SJSA1 (cell line): Measurements from ENCODE around the gene COL4A4. TPM values are rescaled to one million over a fixed set of nuclear protein-coding genes. Genes with fewer than 3 reads are reported as not detected.

Source experiments
- DNase-seq, 2 experiments: peaks; one replicate each; pipeline ENCODE4 v3.0.0-alpha.2; 2015 to 2020; ENCODE audit warnings: low spot score in 2 of 2, low read depth in 1 of 2
- H3K27ac ChIP-seq: fragments of 250-450 bp; sonication (Bioruptor Pico); 2 replicates; pipeline ENCODE4 v1.5.1; 2020; ENCODE audit warnings: mild to moderate bottlenecking, moderate library complexity
- H3K27me3 ChIP-seq: fragments of 250-450 bp; sonication (Bioruptor Pico); replicated peaks from 2 replicates; pipeline ENCODE4 v1.5.1; 2020; ENCODE audit warnings: mild to moderate bottlenecking, moderate library complexity
- H3K36me3 ChIP-seq: fragments of 250-450 bp; sonication (Bioruptor Pico); 2 replicates; pipeline ENCODE4 v1.5.1; 2020; ENCODE audit warnings: mild to moderate bottlenecking
- H3K4me1 ChIP-seq: fragments of 250-450 bp; sonication (Bioruptor Pico); replicated peaks from 2 replicates; pipeline ENCODE4 v1.6.1; 2021; ENCODE audit warnings: mild to moderate bottlenecking
- H3K4me3 ChIP-seq: fragments of 250-450 bp; sonication (Bioruptor Pico); 2 replicates; pipeline ENCODE4 v1.5.1; 2020; ENCODE audit warnings: mild to moderate bottlenecking
- H3K9me3 ChIP-seq: fragments of 250-450 bp; sonication (Bioruptor Pico); replicated peaks from 2 replicates; pipeline ENCODE4 v1.5.1; 2020; ENCODE audit warnings: mild to moderate bottlenecking
- total RNA-seq: library from RNA; depleted of rRNA; stranded (reverse); fragments of >200 nt; shearing (Covaris generic); gene quantifications from 2 replicates; pipeline ENCODE4 v1.2.3, GENCODE V29; 2014

Gene COL4A4
- total RNA-seq, 1 experiment from 2014 or later = not detected

DNA sequence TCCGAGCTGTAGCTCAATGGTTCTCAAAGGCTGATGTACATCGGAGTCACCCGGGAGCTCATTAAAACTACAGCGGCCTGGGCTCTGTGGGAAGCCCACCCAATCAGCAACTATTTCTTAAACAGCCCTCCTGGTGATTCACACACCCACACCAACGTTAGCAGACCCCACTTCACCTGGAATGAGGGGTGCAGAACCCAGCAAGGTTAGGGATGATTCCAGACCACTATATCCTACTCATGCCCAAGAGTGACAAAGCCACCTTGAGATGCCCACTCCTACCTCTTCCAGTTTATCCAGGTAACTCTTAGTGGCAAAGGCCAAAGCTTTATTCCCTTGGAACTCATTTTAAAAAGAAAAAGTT, 178.4 kb downstream of the COL4A4 start:
- Histone ChIP-seq H3K27ac (no peak overlapping the region), H3K4me1 (peaks cover 3% of the 10 kb centered on the region; the same call in 1 of the 2 replicates), H3K9me3 (no peaks in the 10 kb centered on the region), H3K36me3 (no peaks in the 10 kb centered on the region), H3K27me3 (no peaks in the 10 kb centered on the region), H3K4me3 (no peak overlapping the region)
- DNase-seq = no peak

DNA sequence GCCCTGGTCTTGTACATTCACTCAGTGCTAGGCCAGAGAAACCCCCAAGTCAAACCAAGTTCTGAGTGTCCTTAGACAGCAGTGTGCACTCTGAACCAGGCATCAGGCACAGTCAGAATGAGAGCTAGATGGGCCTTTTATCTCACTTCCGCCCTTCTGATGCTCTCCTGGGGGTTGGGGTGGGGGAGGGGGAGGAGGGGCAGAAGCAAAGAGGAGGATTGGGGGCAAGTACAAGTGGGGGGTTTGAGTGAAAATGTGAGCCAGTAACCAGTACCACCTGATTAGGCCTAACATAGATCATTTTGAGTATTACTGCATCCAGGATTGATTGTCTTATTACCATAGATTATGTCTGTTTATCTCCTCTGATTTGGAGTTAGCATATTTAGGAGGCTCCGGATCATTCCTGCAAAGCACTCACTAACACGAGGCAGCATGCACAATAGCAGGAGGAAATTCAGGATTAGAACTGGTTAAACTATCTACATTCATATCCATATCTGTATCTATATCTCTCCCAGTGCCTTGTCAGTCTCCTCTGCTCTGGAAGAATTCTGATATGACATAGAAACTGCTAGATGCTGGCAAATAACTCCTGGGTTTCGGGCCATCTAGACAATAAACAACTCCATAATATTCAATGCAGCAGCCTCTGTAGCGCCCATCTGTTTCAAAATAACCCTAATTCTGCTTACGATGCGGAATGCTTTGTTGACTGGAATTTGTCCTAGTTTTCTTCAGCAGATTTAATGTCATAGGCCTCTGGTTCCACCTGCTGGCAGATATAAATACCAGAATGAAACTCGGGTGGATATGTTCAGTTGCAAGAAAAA, 179.0 kb downstream of the COL4A4 start:
- H3K27me3 ChIP-seq = no peaks in the 10 kb centered on the region
- H3K9me3 ChIP-seq = no peaks in the 10 kb centered on the region
- H3K27ac ChIP-seq = no peak overlapping the region
- H3K4me3 ChIP-seq = no peak overlapping the region
- peaks cover 3% of the 10 kb centered on the region; the same call in 1 of the 2 replicates for H3K4me1 ChIP-seq
- H3K36me3 ChIP-seq = no peaks in the 10 kb centered on the region
- DNase-seq = peak in 1 of 2 experiments; percentile 67

DNA sequence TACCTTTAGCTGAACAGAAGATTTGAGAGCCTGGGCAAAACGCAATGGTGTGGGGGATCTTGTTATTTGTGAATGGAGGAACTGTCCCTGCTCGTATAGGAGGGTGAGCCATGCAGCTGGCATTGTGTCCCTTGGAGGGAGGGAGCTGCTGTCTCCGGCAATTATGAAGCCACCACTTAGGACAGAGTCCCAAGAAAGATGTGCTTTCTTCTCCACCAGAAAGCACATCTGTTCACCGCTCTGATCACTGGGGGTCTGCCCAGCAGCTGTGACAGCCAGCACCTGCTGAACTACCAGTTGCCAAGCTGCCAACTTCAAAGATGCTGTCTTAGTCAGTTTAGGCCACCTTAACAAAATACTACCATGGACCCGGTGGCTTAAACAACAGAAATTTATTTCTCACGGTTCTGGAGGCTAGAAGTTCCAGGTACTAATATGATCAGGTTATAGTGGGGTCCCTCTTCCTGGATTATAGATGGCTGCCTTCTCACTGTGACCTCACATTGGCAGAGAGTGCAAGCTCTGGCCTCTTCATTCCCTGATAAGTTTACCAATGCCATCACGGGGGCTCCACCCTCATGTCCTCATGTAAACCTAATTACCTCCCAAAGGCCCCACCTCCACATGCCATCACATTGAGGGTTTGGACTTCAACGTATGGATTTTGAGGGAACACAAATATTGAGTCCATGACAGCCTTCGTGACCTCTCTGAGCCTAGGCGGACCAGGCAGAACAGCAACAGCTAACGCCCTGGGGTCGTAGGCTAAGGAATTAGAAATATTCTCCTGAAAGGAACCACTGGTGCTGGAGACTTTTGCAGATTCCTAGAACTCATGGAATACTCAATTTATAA, 179.9 kb downstream of the COL4A4 start:
- Histone ChIP-seq H3K9me3 (no peaks in the 10 kb centered on the region), H3K36me3 (no peaks in the 10 kb centered on the region), H3K27me3 (no peaks in the 10 kb centered on the region), H3K4me3 (no peak overlapping the region), H3K4me1 (peaks cover 3% of the 10 kb centered on the region; the same call in 1 of the 2 replicates), H3K27ac (no peak overlapping the region)
- DNase-seq = no peak

DNA sequence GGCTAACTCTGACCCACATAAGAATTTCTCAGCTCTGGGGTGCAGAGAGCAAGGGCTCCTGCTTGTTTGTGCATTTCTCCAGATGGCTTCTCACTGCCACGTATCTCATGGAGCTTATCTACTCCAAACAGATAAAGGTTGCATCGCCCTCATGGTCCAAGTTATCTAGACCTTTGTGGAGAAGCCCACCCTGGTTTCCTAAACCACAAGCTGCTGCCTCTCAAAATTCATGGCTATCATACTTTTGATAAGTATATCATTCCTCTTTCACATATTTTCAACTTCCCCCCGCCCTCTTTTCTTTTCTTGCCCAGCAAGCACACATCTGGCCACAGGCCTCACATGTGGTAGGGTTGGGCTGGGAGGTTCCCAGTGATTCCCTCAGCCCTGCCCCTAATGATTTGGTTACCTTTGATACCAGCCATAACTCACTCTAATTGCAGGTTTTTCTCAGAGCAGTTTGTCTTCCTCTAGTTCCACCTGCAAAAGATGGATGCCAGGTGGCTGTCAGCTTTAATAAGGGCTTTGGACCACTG, 182.1 kb downstream of the COL4A4 start:
- H3K9me3 ChIP-seq = no peaks in the 10 kb centered on the region
- no peaks in the 10 kb centered on the region for H3K36me3 ChIP-seq
- no peak for DNase-seq
- H3K27ac ChIP-seq = no peak overlapping the region
- no peaks in the 10 kb centered on the region for H3K27me3 ChIP-seq
- no peak overlapping the region for H3K4me3 ChIP-seq
- peaks cover 19% of the 10 kb centered on the region for H3K4me1 ChIP-seq

DNA sequence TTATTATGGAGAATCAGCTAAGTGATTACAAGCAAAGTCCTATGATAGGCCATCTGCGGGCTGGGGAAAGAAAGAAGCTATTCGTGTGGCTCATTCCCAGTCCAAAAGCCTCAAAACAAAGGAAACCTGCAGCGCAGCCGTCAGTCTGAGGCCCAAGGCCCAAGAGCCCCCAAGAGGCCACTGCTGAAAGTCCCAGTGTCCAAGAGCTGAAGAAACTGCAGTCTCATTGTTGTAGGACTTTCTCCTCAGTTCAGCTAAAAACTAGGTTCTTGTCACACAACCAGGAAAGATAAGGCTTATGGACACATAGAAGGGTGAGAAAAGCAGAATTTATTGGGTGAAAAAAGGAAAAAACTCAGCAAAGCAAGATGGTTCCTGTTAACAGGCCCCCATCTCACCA, 185.0 kb downstream of the COL4A4 start:
- Histone ChIP-seq H3K4me3 (no peak overlapping the region), H3K27me3 (no peaks in the 10 kb centered on the region), H3K36me3 (no peaks in the 10 kb centered on the region), H3K4me1 (peaks cover 16% of the 10 kb centered on the region), H3K9me3 (no peaks in the 10 kb centered on the region), H3K27ac (no peak overlapping the region)
- no peak for DNase-seq

DNA sequence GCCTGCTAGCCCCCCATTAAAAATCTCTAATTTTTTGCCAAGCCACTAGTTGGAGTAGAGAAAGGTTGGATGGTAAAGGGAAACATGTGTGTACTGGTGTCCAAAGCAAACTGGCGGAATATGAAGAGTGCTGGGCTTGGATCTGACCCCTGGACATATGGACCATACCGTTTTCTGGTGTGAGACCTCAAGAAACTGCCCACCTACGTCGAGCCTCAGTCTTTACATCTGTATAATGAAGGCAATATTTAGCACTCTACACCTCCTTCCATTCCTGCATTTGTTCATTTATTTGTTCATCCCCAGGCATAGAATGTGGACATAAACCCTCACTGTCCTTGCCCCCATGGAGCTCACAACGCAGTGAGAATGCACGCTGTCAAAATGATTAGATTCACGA, 185.7 kb downstream of the COL4A4 start:
- H3K4me3 ChIP-seq = no peak overlapping the region
- H3K27ac ChIP-seq = no peak overlapping the region
- no peaks in the 10 kb centered on the region for H3K27me3 ChIP-seq
- H3K36me3 ChIP-seq = no peaks in the 10 kb centered on the region
- H3K4me1 ChIP-seq = peaks cover 16% of the 10 kb centered on the region
- DNase-seq = no peak
- no peaks in the 10 kb centered on the region for H3K9me3 ChIP-seq

DNA sequence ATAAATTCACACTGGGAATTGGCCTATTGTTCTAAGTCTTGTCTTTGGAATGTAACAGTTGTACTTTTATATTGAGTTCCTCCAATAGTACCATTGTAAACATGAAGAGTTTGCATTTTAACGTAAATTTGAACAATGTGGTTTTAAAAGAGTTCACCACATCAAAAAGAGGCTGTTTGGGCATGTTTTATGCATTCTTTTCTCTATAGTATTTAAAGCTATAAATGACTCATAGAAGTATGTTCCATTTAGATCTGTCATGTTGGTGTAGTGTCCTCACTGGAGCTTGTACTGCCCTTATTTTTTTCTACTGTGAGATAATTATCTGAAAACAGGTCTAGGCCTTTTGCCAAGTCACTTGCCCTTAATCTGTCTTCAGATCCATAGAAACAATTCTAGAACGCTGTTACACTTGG, 186.2 kb downstream of the COL4A4 start:
- no peaks in the 10 kb centered on the region for H3K36me3 ChIP-seq
- DNase-seq = peak in 1 of 2 experiments; percentile 82
- no peaks in the 10 kb centered on the region for H3K9me3 ChIP-seq
- H3K27ac ChIP-seq = peak overlapping the region; percentile 12; the same call in 1 of the 2 replicates
- H3K4me3 ChIP-seq = no peak overlapping the region
- H3K27me3 ChIP-seq = no peaks in the 10 kb centered on the region
- peaks cover 16% of the 10 kb centered on the region for H3K4me1 ChIP-seq

DNA sequence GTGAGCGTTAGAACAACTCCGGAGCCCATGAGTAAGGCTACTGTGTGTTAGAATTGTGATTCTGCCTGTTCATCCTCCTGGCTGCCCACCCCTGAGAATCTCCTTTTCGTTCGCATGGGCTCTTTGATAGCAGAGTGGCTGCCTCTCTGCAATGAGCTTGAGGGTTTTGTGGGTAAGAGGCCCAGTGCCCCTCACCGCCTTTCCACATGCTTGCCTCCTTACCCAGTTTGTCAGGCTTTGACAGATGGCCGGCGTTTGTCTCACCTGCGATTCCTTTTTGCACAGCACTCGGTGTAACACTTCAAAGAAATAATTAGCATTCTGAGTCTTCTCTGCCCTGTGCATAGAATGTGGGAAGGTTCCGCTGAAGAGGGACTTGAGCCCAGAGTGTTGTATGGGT, 190.2 kb downstream of the COL4A4 start:
- no peak overlapping the region for H3K27ac ChIP-seq
- no peaks in the 10 kb centered on the region for H3K9me3 ChIP-seq
- peaks cover 16% of the 10 kb centered on the region for H3K4me1 ChIP-seq
- DNase-seq = no peak
- H3K36me3 ChIP-seq = no peaks in the 10 kb centered on the region
- H3K27me3 ChIP-seq = no peaks in the 10 kb centered on the region; the same call in 1 of the 2 replicates
- no peak overlapping the region for H3K4me3 ChIP-seq

DNA sequence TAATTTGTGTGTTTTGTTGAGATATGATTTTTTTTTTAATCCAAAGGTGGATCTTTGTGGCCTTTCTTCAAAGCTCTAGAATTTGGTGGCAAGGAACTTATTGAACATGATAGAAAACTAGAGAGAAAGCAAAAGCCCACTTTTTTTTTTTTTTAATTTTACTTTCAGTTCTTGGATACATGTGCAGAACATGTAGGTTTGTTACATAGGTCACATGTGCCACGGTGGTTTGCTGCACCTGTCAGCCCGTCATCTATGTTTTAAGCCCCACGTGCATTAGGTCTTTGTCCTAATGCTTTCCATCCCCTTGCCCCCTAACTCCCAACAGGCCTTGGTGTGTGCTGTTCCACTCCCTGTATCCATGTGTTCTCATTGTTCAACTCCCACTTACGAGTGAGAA, 192.2 kb downstream of the COL4A4 start:
- no peak overlapping the region for H3K4me3 ChIP-seq

DNA sequence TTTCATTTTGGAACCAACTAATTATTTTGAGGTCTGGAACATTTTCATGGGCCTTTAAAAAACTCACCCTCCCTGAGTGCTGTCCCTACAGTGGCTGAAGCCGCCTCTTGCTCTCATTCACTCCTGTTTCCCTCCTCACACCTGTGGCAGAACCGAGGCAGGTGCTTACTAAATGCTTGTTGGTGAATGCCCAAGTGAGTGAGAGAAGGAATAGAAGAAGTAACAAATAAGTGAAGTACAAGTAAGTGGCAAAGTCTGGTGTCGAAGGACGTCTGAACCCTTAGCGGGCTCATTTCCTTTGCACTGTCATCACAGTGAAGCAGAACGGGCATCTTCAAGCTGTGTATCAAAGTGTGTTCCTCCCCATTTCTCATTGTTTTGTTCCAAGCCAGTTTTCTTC, 192.9 kb downstream of the COL4A4 start:
- no peaks in the 10 kb centered on the region for H3K36me3 ChIP-seq
- DNase-seq = no peak
- H3K4me3 ChIP-seq = no peak overlapping the region
- no peak overlapping the region for H3K27ac ChIP-seq
- H3K27me3 ChIP-seq = no peaks in the 10 kb centered on the region; the same call in 1 of the 2 replicates
- no peaks in the 10 kb centered on the region for H3K4me1 ChIP-seq
- no peaks in the 10 kb centered on the region for H3K9me3 ChIP-seq

More for the DNA sequence above, 192.2 kb downstream of the COL4A4 start:
- Histone ChIP-seq H3K36me3 (no peaks in the 10 kb centered on the region), H3K4me1 (no peaks in the 10 kb centered on the region), H3K27me3 (no peaks in the 10 kb centered on the region; the same call in 1 of the 2 replicates), H3K27ac (no peak overlapping the region), H3K9me3 (no peaks in the 10 kb centered on the region)
- no peak for DNase-seq

DNA sequence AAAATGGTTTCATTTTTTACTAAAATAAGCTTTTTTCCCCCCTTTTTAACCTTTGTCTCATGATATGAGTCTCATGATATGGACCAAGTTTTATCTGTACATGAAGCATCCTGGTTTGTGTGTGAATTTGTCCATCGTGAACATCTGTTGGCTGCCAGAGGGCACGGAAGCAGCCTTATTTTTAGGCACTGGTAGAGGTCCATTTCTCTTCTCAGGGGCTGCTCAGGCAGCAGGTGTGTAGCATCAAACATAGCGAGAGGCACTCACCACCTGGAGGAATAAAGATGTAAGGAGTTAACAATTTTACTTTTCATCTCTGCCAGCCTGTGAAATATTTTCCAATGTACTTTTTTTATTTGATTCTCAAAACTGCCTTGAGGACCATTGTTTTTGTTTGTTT, 193.6 kb downstream of the COL4A4 start:
- Histone ChIP-seq H3K27ac (no peak overlapping the region), H3K27me3 (no peaks in the 10 kb centered on the region; the same call in 1 of the 2 replicates), H3K4me3 (no peak overlapping the region), H3K9me3 (no peaks in the 10 kb centered on the region), H3K4me1 (no peaks in the 10 kb centered on the region), H3K36me3 (no peaks in the 10 kb centered on the region)
- DNase-seq = no peak

DNA sequence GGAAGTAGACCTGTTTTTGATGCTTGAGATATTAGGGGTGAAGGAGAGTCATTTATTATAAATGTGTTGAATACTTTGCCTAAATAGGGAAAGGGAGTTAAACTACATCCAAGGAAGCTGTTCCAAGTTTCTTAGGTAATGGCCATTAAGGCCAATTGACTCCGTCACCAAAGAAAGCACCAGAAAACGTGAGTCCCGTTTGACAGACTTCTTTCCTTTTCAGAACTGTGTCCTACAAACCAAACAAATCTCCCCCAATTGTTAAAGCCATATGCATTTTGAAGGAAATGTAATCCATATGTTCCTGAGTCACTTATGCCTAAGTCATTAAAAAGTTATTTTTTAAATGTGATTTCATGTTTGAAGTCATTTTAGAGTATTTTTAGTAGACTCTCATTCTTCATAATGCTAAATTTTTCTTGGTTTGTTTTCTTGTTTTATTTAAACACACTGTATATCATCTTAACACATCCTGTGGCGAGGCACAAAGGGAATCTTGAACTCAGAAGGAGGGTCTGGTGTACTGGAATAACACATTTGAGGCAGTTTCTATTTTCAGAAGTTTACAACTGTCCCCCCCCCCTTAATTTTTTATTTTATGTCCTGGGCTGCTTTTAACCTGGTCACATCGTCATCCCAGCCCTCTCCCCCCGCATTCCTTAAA, 194.5 kb downstream of the COL4A4 start:
- no peaks in the 10 kb centered on the region for H3K9me3 ChIP-seq
- H3K4me3 ChIP-seq = no peak overlapping the region
- no peak overlapping the region for H3K27ac ChIP-seq
- DNase-seq = no peak
- no peaks in the 10 kb centered on the region for H3K4me1 ChIP-seq
- no peaks in the 10 kb centered on the region; the same call in 1 of the 2 replicates for H3K27me3 ChIP-seq
- no peaks in the 10 kb centered on the region for H3K36me3 ChIP-seq

DNA sequence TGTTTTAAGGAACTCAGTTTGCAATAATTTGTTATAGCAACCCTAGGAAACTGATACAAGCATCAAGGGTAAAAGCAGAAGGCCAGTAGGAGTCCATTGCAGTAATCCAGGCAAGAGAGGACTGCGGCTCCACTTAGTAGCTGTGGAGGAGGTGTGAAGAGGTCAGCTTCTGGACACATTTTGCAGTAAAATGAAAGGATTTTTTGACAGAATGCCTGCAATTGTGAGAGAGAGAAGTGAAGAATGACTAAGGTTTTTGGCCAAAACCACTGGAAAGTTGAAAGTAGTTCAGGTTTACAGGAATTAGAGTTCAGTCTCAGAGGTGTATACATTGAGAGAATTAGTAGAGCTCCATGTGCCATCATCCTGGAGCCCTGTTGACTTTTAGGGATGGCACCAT, 198.6 kb downstream of the COL4A4 start:
- no peak overlapping the region for H3K27ac ChIP-seq
- no peaks in the 10 kb centered on the region; the same call in 1 of the 2 replicates for H3K27me3 ChIP-seq
- no peak overlapping the region for H3K4me3 ChIP-seq
- no peaks in the 10 kb centered on the region for H3K9me3 ChIP-seq
- H3K4me1 ChIP-seq = no peaks in the 10 kb centered on the region
- DNase-seq = no peak
- H3K36me3 ChIP-seq = no peaks in the 10 kb centered on the region
